HCT116 (cell line): ENCODE measurements around the gene ZNF3. TPM values are rescaled to one million over a fixed set of nuclear protein-coding genes. Genes with fewer than 3 reads are reported as not detected.

Experiments
- ATAC-seq: fragments of 200-7000 bp; cut with Tn5 transposase; 2 replicates; pipeline ENCODE4 v1.9.1; 2020; ENCODE audit warnings: mild to moderate bottlenecking, moderate library complexity
- BruUV-seq: library from RNA; stranded (reverse); fragments of 400-500 nt; replicated peaks from 2 replicates; lab custom pipeline; 2021; lab: Mats Ljungman, UMichigan
- CTCF ChIA-PET: fragments of 300-600 bp; sonication (Branson Sonifier 250); formaldehyde crosslinking; loops from one replicate; lab custom pipeline; 2021; ENCODE audit warnings: antibody characterized with exemption; lab: Charles Lee
- POLR2A ChIA-PET: fragments of 300-600, 350-600 bp; sonication (Branson Sonifier 250); formaldehyde crosslinking; loops from one replicate; lab custom pipeline; 2021; ENCODE audit warnings: antibody characterized with exemption; lab: Charles Lee
- RAD21 ChIA-PET, 2 experiments: fragments of 300-600 bp; sonication (Branson Sonifier 250); formaldehyde crosslinking; loops; one replicate each; lab custom pipeline; 2023; ENCODE audit warnings: low total read pairs in 2 of 2; ENCODE audit not compliant: uncharacterized antibody in 2 of 2, unreplicated experiment in 2 of 2, low non-redundant PET in 1 of 2; lab: Charles Lee
- DNase-seq: peaks from one replicate; pipeline ENCODE4 v3.0.0-alpha.2; 2010; ENCODE audit warnings: low read depth, low spot score
- H2AFZ ChIP-seq: fragments of 200-600 bp; shearing (Covaris generic), sonication (generic); 2 replicates; pipeline ENCODE4 v1.6.1; 2017; ENCODE audit warnings: low read depth, mixed run types, mixed read lengths, antibody characterized with exemption, low read length; ENCODE audit not compliant: poor library complexity, severe bottlenecking
- H3K27ac ChIP-seq: 2 replicates; pipeline ENCODE4 v1.5.1; 2012; ENCODE audit warnings: low read depth, low read length
- H3K27me3 ChIP-seq: fragments of 200-600 bp; sonication (generic); 2 replicates; pipeline ENCODE4 v1.6.1; 2016; ENCODE audit warnings: mixed run types, low read length, mixed read lengths; ENCODE audit not compliant: insufficient read depth
- H3K36me3 ChIP-seq, 2 experiments: fragments of 200-500 bp in 1 of 2; fragments of 200-600 bp in 1 of 2; sonication (Bioruptor generic) in 1 of 2; sonication (generic) in 1 of 2; 2 replicates each; pipeline versions ENCODE4 v1.5.1 to v1.6.1; 2014 to 2016; ENCODE audit warnings: low read length in 2 of 2, inconsistent platforms in 1 of 2, mixed read lengths in 1 of 2, mixed run types in 1 of 2; ENCODE audit not compliant: insufficient read depth in 2 of 2, control insufficient read depth in 1 of 2
- H3K4me1 ChIP-seq, 2 experiments: fragments of 200-600 bp in 1 of 2; sonication (generic) in 1 of 2; 2 replicates each; pipeline versions ENCODE4 v1.5.1 to v1.6.1; 2012 to 2017; ENCODE audit warnings: low read length in 2 of 2, inconsistent platforms in 1 of 2, mild to moderate bottlenecking in 1 of 2, mixed read lengths in 1 of 2, mixed run types in 1 of 2, moderate library complexity in 1 of 2; ENCODE audit not compliant: insufficient read depth in 2 of 2, control insufficient read depth in 1 of 2
- H3K4me2 ChIP-seq: fragments of 200-600 bp; sonication (generic); 2 replicates; pipeline ENCODE4 v1.6.1; 2017; ENCODE audit warnings: mixed run types, low read length, mixed read lengths
- H3K4me3 ChIP-seq, 2 experiments: fragments of 200-600 bp in 1 of 2; sonication (generic) in 1 of 2; replicated peaks in 1 of 2; 2 replicates each; pipeline ENCODE4 v1.5.1; 2011 to 2016; ENCODE audit warnings: low read length in 2 of 2, control low read depth in 1 of 2, low read depth in 1 of 2, mild to moderate bottlenecking in 1 of 2, mixed read lengths in 1 of 2, mixed run types in 1 of 2
- H3K79me2 ChIP-seq: fragments of 200-600 bp; sonication (generic); 2 replicates; pipeline ENCODE4 v1.6.1; 2017; ENCODE audit warnings: mild to moderate bottlenecking, mixed run types, low read length, moderate library complexity, mixed read lengths; ENCODE audit not compliant: insufficient read depth
- H3K9ac ChIP-seq: fragments of 200-600 bp; sonication (generic); 2 replicates; pipeline ENCODE4 v1.6.1; 2016; ENCODE audit warnings: low read length, mixed read lengths
- H3K9me2 ChIP-seq: fragments of 200-600 bp; sonication (generic), shearing (Covaris generic); 2 replicates; pipeline ENCODE4 v1.6.1; 2017; ENCODE audit warnings: mixed run types, mild to moderate bottlenecking, moderate library complexity; ENCODE audit not compliant: insufficient read depth
- H3K9me3 ChIP-seq, 2 experiments: fragments of 200-500 bp in 1 of 2; fragments of 200-600 bp in 1 of 2; sonication (Bioruptor generic) in 1 of 2; sonication (generic) in 1 of 2; 2 replicates each; pipeline ENCODE4 v1.6.1; 2014 to 2017; ENCODE audit warnings: low read length in 2 of 2, mixed read lengths in 2 of 2, inconsistent platforms in 1 of 2, low read depth in 1 of 2, mild to moderate bottlenecking in 1 of 2, mixed run types in 1 of 2, moderate library complexity in 1 of 2; ENCODE audit not compliant: control insufficient read depth in 1 of 2, insufficient read depth in 1 of 2
- H4K20me1 ChIP-seq: fragments of 200-600 bp; sonication (generic), shearing (Covaris generic); 2 replicates; pipeline ENCODE4 v1.6.1; 2017; ENCODE audit warnings: mixed run types, mild to moderate bottlenecking, moderate library complexity; ENCODE audit not compliant: insufficient read depth
- CTCF ChIP-seq, 3 experiments: fragments of 200-600 bp in 1 of 3; sonication (generic) in 1 of 3; IDR thresholded peaks in 2 of 3; conservative IDR thresholded peaks in 1 of 3; 2 replicates each; pipeline ENCODE4 v1.5.1; 2012 to 2017; ENCODE audit warnings: low read depth in 2 of 3, low read length in 2 of 3, antibody characterized with exemption in 1 of 3, borderline replicate concordance in 1 of 3, control low read depth in 1 of 3, mild to moderate bottlenecking in 1 of 3, mixed read lengths in 1 of 3, mixed run types in 1 of 3, moderate library complexity in 1 of 3; ENCODE audit not compliant: insufficient read depth in 1 of 3
- EGR1 ChIP-seq: IDR thresholded peaks from 2 replicates; pipeline ENCODE4 v1.6.1; 2012; ENCODE audit warnings: low read depth
- ELF1 ChIP-seq: IDR thresholded peaks from 2 replicates; pipeline ENCODE4 v1.6.1; 2012; ENCODE audit warnings: low read depth, borderline replicate concordance
- EZH2 ChIP-seq: fragments of 200-600 bp; sonication (generic); IDR thresholded peaks from 2 replicates; pipeline ENCODE4 v1.6.1; 2017; ENCODE audit warnings: antibody characterized with exemption, mixed run types
- EZH2phosphoT487 ChIP-seq: fragments of 200-600 bp; IDR thresholded peaks from 2 replicates; pipeline ENCODE4 v1.6.1; 2018; ENCODE audit warnings: antibody characterized with exemption, borderline replicate concordance
- FOSL1 ChIP-seq: IDR thresholded peaks from 2 replicates; pipeline ENCODE4 v1.6.1; 2012; ENCODE audit warnings: low read depth
- JUND ChIP-seq: IDR thresholded peaks from 2 replicates; pipeline ENCODE4 v1.6.1; 2012
- MAX ChIP-seq: IDR thresholded peaks from 2 replicates; pipeline ENCODE4 v1.6.1; 2012
- POLR2A ChIP-seq: IDR thresholded peaks from 2 replicates; pipeline ENCODE4 v1.7.0; 2011; ENCODE audit warnings: borderline replicate concordance; ENCODE audit not compliant: insufficient read depth, insufficient read length; ENCODE audit errors: extremely low read depth
- RAD21 ChIP-seq: IDR thresholded peaks from 2 replicates; pipeline ENCODE4 v1.6.1; 2012; ENCODE audit warnings: low read depth, mild to moderate bottlenecking
- REST ChIP-seq: IDR thresholded peaks from 2 replicates; pipeline ENCODE4 v1.6.1; 2012; ENCODE audit warnings: low read depth
- SIN3A ChIP-seq: IDR thresholded peaks from 2 replicates; pipeline ENCODE4 v1.6.1; 2012; ENCODE audit warnings: low read depth
- ZBTB33 ChIP-seq: IDR thresholded peaks from 2 replicates; pipeline ENCODE4 v1.6.1; 2011; ENCODE audit warnings: mild to moderate bottlenecking, low read length, moderate library complexity; ENCODE audit not compliant: insufficient replicate concordance; ENCODE audit errors: extremely low read depth
- intact Hi-C: fragments of 100-400 bp; cut with micrococcal nuclease; formaldehyde crosslinking; loops from 2 replicates; pipeline ENCODE4 v1.10.0; 2022
- total RNA-seq: library from RNA; stranded (reverse); gene quantifications from one replicate; pipeline ENCODE4 v1.2.1, GENCODE V29; 2021; ENCODE audit not compliant: unreplicated experiment

The ZNF3 gene
- total RNA-seq, 1 experiment from 2014 or later, result 28.2 TPM

GRCh38 chr7:100128637-100128963, 47.1 kb upstream of the ZNF3 start (continued):
- TF ChIP-seq CTCF (IDR thresholded peaks at IDR 0.05 in 2 of 3, conservative IDR thresholded peaks at IDR 0.05 in 1 of 3; ENCODE audit: borderline replicate concordance in 1 of 3, insufficient read depth in 1 of 3, low read depth in 2 of 3, low read length in 2 of 3), result no peak
- no peak for TF ChIP-seq EZH2phosphoT487

- no peaks in the 10 kb centered on the region for H4K20me1 ChIP-seq
- no peak overlapping the region for H2AFZ ChIP-seq
- BruUV-seq, result no TSS peak
- peak overlapping the region; percentile 84 for H3K4me2 ChIP-seq
- H3K27me3 ChIP-seq, result no peaks in the 10 kb centered on the region
- H3K79me2 ChIP-seq, result peaks cover 9% of the 10 kb centered on the region; the same call in 1 of the 2 replicates
- TF ChIP-seq ELF1 (no peak), EZH2phosphoT487 (no peak), MAX (no peak), EGR1 (no peak), ZBTB33 (no peak), FOSL1 (no peak), JUND (no peak), SIN3A (no peak), RAD21 (no peak), EZH2 (no peak), REST (no peak), POLR2A (no peak)
- H3K9ac ChIP-seq, result peak overlapping the region; percentile 98
- peak overlapping the region; percentile 78 to 87 for H3K4me3 ChIP-seq
- H3K36me3 ChIP-seq, result no peaks in the 10 kb centered on the region
- ChIA-PET RAD21 (no interaction called here), CTCF (no interaction called here), POLR2A (interaction anchor here (0.9 to 1.4 kb wide), 3 partner anchors 21 to 208 kb away, joined by 3 to 4 read pairs (median 3); partner anchors contain the start of genes LAMTOR4 and TRIM4)
- H3K27ac ChIP-seq, result peak overlapping the region; percentile 98; the same call in 1 of the 2 replicates
- H3K9me2 ChIP-seq, result no peaks in the 10 kb centered on the region
- DNase-seq (no peak), ATAC-seq (no peak)
- intact Hi-C loops, result no loop called here
- H3K4me1 ChIP-seq, result peaks cover 37 to 54% of the 10 kb centered on the region in 2 experiments
- no peaks in the 10 kb centered on the region for H3K9me3 ChIP-seq
Observed at GRCh38 chr7:100127866-100128636, 46.5 kb upstream of the ZNF3 start.
